ENCODE data around the gene EEA1.

DNA sequence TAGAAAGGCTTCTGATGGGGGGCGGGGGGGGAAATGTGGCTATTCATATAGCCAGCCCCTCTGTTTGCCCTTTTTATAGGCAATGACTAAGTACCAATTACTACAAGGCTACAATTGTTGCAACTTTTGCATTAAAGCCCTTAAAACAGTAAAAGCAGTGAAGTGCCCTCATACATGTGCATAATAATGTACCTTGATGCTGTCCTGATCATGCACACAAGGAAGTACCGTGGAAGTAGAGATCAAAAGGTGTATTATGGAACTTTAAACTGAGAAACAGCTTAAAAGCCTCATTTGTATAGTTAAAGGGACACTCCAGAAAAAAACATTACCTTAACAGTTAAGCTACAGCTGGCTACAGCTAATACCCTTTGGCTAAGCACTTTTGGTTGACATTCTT is 114.5 kb downstream of the EEA1 start:
- TF ChIP-seq, protein P1, sequence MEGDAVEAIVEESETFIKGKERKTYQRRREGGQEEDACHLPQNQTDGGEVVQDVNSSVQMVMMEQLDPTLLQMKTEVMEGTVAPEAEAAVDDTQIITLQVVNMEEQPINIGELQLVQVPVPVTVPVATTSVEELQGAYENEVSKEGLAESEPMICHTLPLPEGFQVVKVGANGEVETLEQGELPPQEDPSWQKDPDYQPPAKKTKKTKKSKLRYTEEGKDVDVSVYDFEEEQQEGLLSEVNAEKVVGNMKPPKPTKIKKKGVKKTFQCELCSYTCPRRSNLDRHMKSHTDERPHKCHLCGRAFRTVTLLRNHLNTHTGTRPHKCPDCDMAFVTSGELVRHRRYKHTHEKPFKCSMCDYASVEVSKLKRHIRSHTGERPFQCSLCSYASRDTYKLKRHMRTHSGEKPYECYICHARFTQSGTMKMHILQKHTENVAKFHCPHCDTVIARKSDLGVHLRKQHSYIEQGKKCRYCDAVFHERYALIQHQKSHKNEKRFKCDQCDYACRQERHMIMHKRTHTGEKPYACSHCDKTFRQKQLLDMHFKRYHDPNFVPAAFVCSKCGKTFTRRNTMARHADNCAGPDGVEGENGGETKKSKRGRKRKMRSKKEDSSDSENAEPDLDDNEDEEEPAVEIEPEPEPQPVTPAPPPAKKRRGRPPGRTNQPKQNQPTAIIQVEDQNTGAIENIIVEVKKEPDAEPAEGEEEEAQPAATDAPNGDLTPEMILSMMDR (IDR thresholded peaks at IDR 0.05), result no peak
- no peak for TF ChIP-seq POLR2A (IDR thresholded peaks at IDR 0.05)

Data from esophagus squamous epithelium (tissue), 4 donors.